K562 (cell line): ENCODE measurements around the gene TMC5. TPM values are rescaled to one million over a fixed set of nuclear protein-coding genes. Genes with fewer than 3 reads are reported as not detected.

Experiments used
- ATAC-seq: fragments of 200-7000 bp; cut with Tn5 transposase; 3 replicates; pipeline ENCODE4 v1.9.1; 2020; ENCODE audit warnings: moderate library complexity
- BruUV-seq: library from RNA; stranded (reverse); fragments of 400-500 nt; replicated peaks from 2 replicates; lab custom pipeline; 2021; lab: Mats Ljungman, UMichigan
- CTCF ChIA-PET: fragments of 300-600 bp; formaldehyde crosslinking; extraction: SDS; loops from one replicate; lab custom pipeline; 2021; ENCODE audit warnings: low intra/inter-chr PET ratio; lab: Yijun Ruan, JAX
- POLR2A ChIA-PET: fragments of 300-600, 350-650 bp; sonication (Branson Sonifier 250); formaldehyde crosslinking; extraction: SDS; loops from one replicate; lab custom pipeline; 2021; ENCODE audit warnings: antibody characterized with exemption, inconsistent platforms; lab: Yijun Ruan, JAX
- DNase-seq, 4 experiments: peaks; one replicate each; pipeline versions ENCODE4 v3.0.0 to v3.0.0-alpha.2; 2011 to 2018; ENCODE audit warnings: low spot score in 3 of 4, mixed read lengths in 3 of 4; ENCODE audit errors: extremely low read depth in 1 of 4
- FAIRE-seq: peaks from 2 replicates; lab custom pipeline; 2011; peaks lifted over from hg19 to GRCh38; lab: Jason Lieb, UNC
- H2AFZ ChIP-seq: 2 replicates; pipeline ENCODE4 v1.6.0; 2011; ENCODE audit warnings: low read depth, low read length, control low read depth, inconsistent platforms
- H3K27ac ChIP-seq: fragments of 200-600 bp; 3 replicates; pipeline ENCODE4 v1.8.0; 2011; ENCODE audit warnings: low read depth, mild to moderate bottlenecking, control low read depth, inconsistent platforms, low read length, moderate library complexity, mixed read lengths; ENCODE audit errors: extremely low read depth
- H3K27me3 ChIP-seq, 2 experiments: fragments of 300-600 bp in 1 of 2; 2 replicates in 1 of 2; 3 replicates in 1 of 2; pipeline versions ENCODE4 v1.6.0 to v1.8.0; 2011; ENCODE audit warnings: inconsistent platforms in 2 of 2, low read length in 2 of 2, mild to moderate bottlenecking in 1 of 2, mixed read lengths in 1 of 2, moderate library complexity in 1 of 2; ENCODE audit not compliant: control insufficient read depth in 2 of 2, insufficient read depth in 2 of 2
- H3K36me3 ChIP-seq: fragments of 300-600 bp; 3 replicates; pipeline ENCODE4 v1.8.0; 2011; ENCODE audit warnings: mild to moderate bottlenecking, low read length, inconsistent platforms; ENCODE audit not compliant: control insufficient read depth, insufficient read depth
- H3K4me1 ChIP-seq, 2 experiments: fragments of 200-600 bp in 1 of 2; replicated peaks in 1 of 2; 2 replicates in 1 of 2; 3 replicates in 1 of 2; pipeline versions ENCODE4 v1.5.1 to v1.8.0; 2011; ENCODE audit warnings: inconsistent platforms in 2 of 2, low read length in 2 of 2, mild to moderate bottlenecking in 1 of 2, mixed read lengths in 1 of 2, moderate library complexity in 1 of 2; ENCODE audit not compliant: control insufficient read depth in 2 of 2, insufficient read depth in 2 of 2
- H3K4me2 ChIP-seq: 2 replicates; pipeline ENCODE4 v1.6.1; 2011; ENCODE audit warnings: low read length, control low read depth, inconsistent platforms, mixed read lengths; ENCODE audit not compliant: insufficient read depth
- H3K4me3 ChIP-seq: fragments of 200-600 bp; sonication (generic), shearing (Covaris generic); 2 replicates; pipeline ENCODE4 v1.5.1; 2016; ENCODE audit warnings: control low read depth, inconsistent platforms
- H3K79me2 ChIP-seq: fragments of 200-600 bp; 3 replicates; pipeline ENCODE4 v1.8.0; 2011; ENCODE audit warnings: low read length, inconsistent platforms; ENCODE audit not compliant: control insufficient read depth, insufficient read depth
- H3K9ac ChIP-seq, 2 experiments: 2 replicates each; pipeline versions ENCODE4 v1.6.0 to v1.6.1; 2011; ENCODE audit warnings: low read depth in 2 of 2, low read length in 2 of 2, control low read depth in 1 of 2, inconsistent platforms in 1 of 2, mild to moderate bottlenecking in 1 of 2, mixed read lengths in 1 of 2; ENCODE audit not compliant: insufficient read depth in 1 of 2
- H3K9me1 ChIP-seq: one replicate; pipeline ENCODE4 v1.6.0; 2011; ENCODE audit warnings: inconsistent platforms, mild to moderate bottlenecking, low read length, moderate library complexity; ENCODE audit not compliant: control insufficient read depth, insufficient read depth
- H3K9me3 ChIP-seq: replicated peaks from 2 replicates; pipeline ENCODE4 v1.5.1; 2011; ENCODE audit warnings: low read depth, low read length, inconsistent platforms; ENCODE audit not compliant: control insufficient read depth, insufficient read depth
- H4K20me1 ChIP-seq: replicated peaks from 2 replicates; pipeline ENCODE4 v1.6.1; 2011; ENCODE audit warnings: low read length, inconsistent platforms, mixed read lengths; ENCODE audit not compliant: control insufficient read depth, insufficient read depth
- ARHGAP35 ChIP-seq: fragments of 450-650 bp; IDR thresholded peaks from 2 replicates; pipeline ENCODE4 v1.6.1; 2018; ENCODE audit not compliant: partially characterized antibody
- CEBPB ChIP-seq: fragments of 450-650 bp; IDR thresholded peaks from 2 replicates; pipeline ENCODE4 v1.6.1; 2016; ENCODE audit warnings: missing genetic modification characterization, missing compliant biosample characterization
- CEBPG ChIP-seq, 3 experiments: fragments of 200-800 bp in 1 of 3; sonication (Bioruptor generic) in 1 of 3; sonication (generic) in 1 of 3; formaldehyde crosslinking in 1 of 3; IDR thresholded peaks in 2 of 3; conservative IDR thresholded peaks in 1 of 3; 2 replicates each; pipeline versions ENCODE4 v1.6.1 to v1.8.0; 2016 to 2022; ENCODE audit warnings: missing compliant biosample characterization in 2 of 3, missing genetic modification characterization in 2 of 3, mild to moderate bottlenecking in 1 of 3, missing genetic modification reagents in 1 of 3
- GATA2 ChIP-seq: sonication (generic); formaldehyde crosslinking; IDR thresholded peaks from 2 replicates; pipeline ENCODE4 v1.4.0; 2020; ENCODE audit warnings: mild to moderate bottlenecking, missing genetic modification reagents
- HMGN3 ChIP-seq: IDR thresholded peaks from 2 replicates; pipeline ENCODE4 v1.6.1; 2011; ENCODE audit warnings: borderline replicate concordance, low read depth, mild to moderate bottlenecking, mixed read lengths, low read length; ENCODE audit not compliant: insufficient read length; ENCODE audit errors: extremely low read depth
- HNRNPK ChIP-seq: fragments of 200-400 bp; formaldehyde crosslinking; IDR thresholded peaks from one replicate; pipeline ENCODE4 v1.6.1; 2018; ENCODE audit warnings: mild to moderate bottlenecking, low read depth, low read length; ENCODE audit not compliant: poor library complexity, severe bottlenecking
- JUNB ChIP-seq: fragments of 450-650 bp; formaldehyde crosslinking; conservative IDR thresholded peaks from 2 replicates; pipeline ENCODE4 v1.4.0; 2020; ENCODE audit warnings: mild to moderate bottlenecking
- PHB2 ChIP-seq: fragments of 450-650 bp; IDR thresholded peaks from 2 replicates; pipeline ENCODE4 v1.6.1; 2017; ENCODE audit warnings: low read depth
- THRAP3 ChIP-seq: fragments of 450-650 bp; IDR thresholded peaks from 2 replicates; pipeline ENCODE4 v1.6.1; 2016; ENCODE audit warnings: mild to moderate bottlenecking, inconsistent platforms, borderline replicate concordance
- ZNF699 ChIP-seq: fragments of 250-450 bp; sonication (Bioruptor Pico); IDR thresholded peaks from 2 replicates; pipeline ENCODE4 v1.8.0; 2021; ENCODE audit warnings: mild to moderate bottlenecking, moderate library complexity; ENCODE audit not compliant: insufficient replicate concordance
- WGBS: fragments of 100-300 bp; shearing (Covaris generic); methylation state at CpG from one replicate; pipeline ENCODE4 v1.1.6; 2016; ENCODE audit warnings: low coverage, mixed read lengths; ENCODE audit not compliant: insufficient coverage; ENCODE audit errors: missing lambda C conversion rate; 5-methylcytosine and 5-hydroxymethylcytosine counted together
- in situ Hi-C: fragments of 300-500 bp; cut with MboI; formaldehyde crosslinking; loops from 4 replicates; pipeline ENCODE4 v1.15.0; 2018; ENCODE audit warnings: inconsistent platforms, mixed read lengths
- intact Hi-C: fragments of 100-400 bp; cut with micrococcal nuclease; formaldehyde crosslinking; loops from 2 replicates; pipeline ENCODE4 v1.14.2; 2022
- polyA plus RNA-seq, 8 experiments: library from polyadenylated mRNA; depleted of rRNA in 4 of 8; stranded (reverse) in 5 of 8; unstranded in 3 of 8; fragments of >200 nt; fragmentation: Nextera tagmentation in 2 of 8; fragmentation: Illumina TruSeq in 1 of 8; extraction: Ambion mirVana in 2 of 8; extraction: Trizol in 1 of 8; gene quantifications; 2 replicates each; pipeline versions ENCODE4 v1.2.1 to v1.2.3, GENCODE V29; 2011 to 2014; ENCODE audit warnings: inconsistent platforms in 1 of 8, missing spikeins in 1 of 8
- total RNA-seq, 7 experiments: library from RNA; depleted of rRNA in 6 of 7; stranded (reverse); fragments of >200 nt in 6 of 7; fragmentation: Illumina TruSeq in 2 of 7; extraction: Trizol in 2 of 7; gene quantifications; 2 replicates each; pipeline versions ENCODE4 v1.2.1 to v1.2.3, GENCODE V29; 2011 to 2021; ENCODE audit warnings: low replicate concordance in 1 of 7
- TF ChIP-seq, protein P1 (sequence below), 2 experiments: fragments of 450-650 bp in 1 of 2; sonication (generic) in 1 of 2; formaldehyde crosslinking in 1 of 2; IDR thresholded peaks in 1 of 2; conservative IDR thresholded peaks in 1 of 2; 2 replicates each; pipeline versions ENCODE4 v1.6.1 to v1.8.1; 2016 to 2023; ENCODE audit warnings: mild to moderate bottlenecking in 2 of 2, moderate library complexity in 2 of 2, inconsistent platforms in 1 of 2, missing genetic modification reagents in 1 of 2
- TF ChIP-seq, protein P2 (sequence below): IDR thresholded peaks from 3 replicates; pipeline ENCODE4 v1.6.1; 2011; ENCODE audit warnings: borderline replicate concordance, mild to moderate bottlenecking; ENCODE audit not compliant: insufficient read length, insufficient read depth

Gene TMC5
- total and polyA plus RNA-seq, 9 of the 15 experiments (the other 6 are each of a cell fraction or from before 2014, with no cell fraction given): 0.83 to 2.6 (median 1.6) TPM

DNA sequence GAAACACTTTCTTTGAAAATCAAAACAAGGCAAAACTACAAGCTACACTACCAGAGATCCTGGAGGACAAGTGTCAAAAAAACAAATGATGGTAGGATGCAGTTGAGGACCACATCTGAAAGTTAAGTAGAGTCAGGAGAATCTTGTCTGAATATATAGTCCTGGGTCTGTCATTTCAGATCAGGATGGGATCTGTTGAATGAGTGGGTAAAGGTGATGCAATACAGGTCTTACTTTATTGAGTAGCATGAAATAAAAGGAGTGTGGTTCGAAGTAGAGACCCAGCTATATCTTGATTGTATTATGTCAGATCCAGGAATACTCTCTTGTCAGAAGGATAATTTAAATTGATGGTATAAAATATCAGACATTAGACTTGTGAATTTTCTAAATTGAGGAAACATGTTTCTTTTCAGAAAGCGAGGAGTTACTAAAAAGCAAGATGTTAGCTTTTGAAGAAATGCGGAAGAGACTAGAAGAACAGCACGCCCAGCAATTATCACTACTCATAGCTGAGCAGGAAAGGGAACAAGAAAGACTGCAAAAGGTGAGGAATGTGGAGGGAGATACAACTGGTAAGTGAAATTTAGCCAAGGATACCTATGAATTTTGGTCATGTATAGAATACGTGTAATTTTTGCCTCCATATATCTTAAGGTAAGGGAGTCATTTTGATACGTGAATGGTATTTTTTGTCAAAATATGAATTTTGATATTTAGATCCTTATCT, 122.7 kb downstream of the TMC5 start:
- intact Hi-C loops: no loop called here
- in situ Hi-C loops: no loop called here
- H3K79me2 ChIP-seq: no peaks in the 10 kb centered on the region
- no peak overlapping the region for H3K4me2 ChIP-seq
- no peak overlapping the region for H3K4me3 ChIP-seq
- BruUV-seq: no TSS peak
- peaks cover 68% of the 10 kb centered on the region for H3K36me3 ChIP-seq
- H3K9me1 ChIP-seq: no peaks in the 10 kb centered on the region
- no peak overlapping the region for H2AFZ ChIP-seq
- no peak for ATAC-seq
- no peaks in the 10 kb centered on the region for H3K9me3 ChIP-seq
- CTCF ChIA-PET: no interaction called here
- TF ChIP-seq HNRNPK: no peak
- no peak for TF ChIP-seq HMGN3
- TF ChIP-seq ZNF699: no peak
- no peak for TF ChIP-seq THRAP3
- no peak for TF ChIP-seq CEBPG (CRISPR knock-in tag; IDR thresholded peaks at IDR 0.05)
- peak; percentile 16 to 60; a peak in 2 of 4 replicates for TF ChIP-seq CEBPG (tag; conservative IDR thresholded peaks at IDR 0.05 in 1 of 2, IDR thresholded peaks at IDR 0.05 in 1 of 2)
- TF ChIP-seq JUNB (CRISPR knock-in tag): no peak
- TF ChIP-seq, protein P1, sequence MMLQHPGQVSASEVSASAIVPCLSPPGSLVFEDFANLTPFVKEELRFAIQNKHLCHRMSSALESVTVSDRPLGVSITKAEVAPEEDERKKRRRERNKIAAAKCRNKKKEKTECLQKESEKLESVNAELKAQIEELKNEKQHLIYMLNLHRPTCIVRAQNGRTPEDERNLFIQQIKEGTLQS (IDR thresholded peaks at IDR 0.05): peak; percentile 53; the same call in 1 of the 2 replicates
- TF ChIP-seq, protein P1 (CRISPR knock-in tag; conservative IDR thresholded peaks at IDR 0.05): no peak
- 0 out of 2 replicates have a peak, but pooled peaks have one; percentile 16 for TF ChIP-seq CEBPB
- TF ChIP-seq ARHGAP35: no peak
- no peak for TF ChIP-seq GATA2
- TF ChIP-seq PHB2: no peak
- TF ChIP-seq, protein P2, sequence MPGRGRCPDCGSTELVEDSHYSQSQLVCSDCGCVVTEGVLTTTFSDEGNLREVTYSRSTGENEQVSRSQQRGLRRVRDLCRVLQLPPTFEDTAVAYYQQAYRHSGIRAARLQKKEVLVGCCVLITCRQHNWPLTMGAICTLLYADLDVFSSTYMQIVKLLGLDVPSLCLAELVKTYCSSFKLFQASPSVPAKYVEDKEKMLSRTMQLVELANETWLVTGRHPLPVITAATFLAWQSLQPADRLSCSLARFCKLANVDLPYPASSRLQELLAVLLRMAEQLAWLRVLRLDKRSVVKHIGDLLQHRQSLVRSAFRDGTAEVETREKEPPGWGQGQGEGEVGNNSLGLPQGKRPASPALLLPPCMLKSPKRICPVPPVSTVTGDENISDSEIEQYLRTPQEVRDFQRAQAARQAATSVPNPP: no peak
- TF ChIP-seq, all 486 proteins: peak for 3
- WGBS: 92% methylated on average over 6 of the region's 6 CpGs
- Histone ChIP-seq H3K27me3 (no peaks in the 10 kb centered on the region), H3K9ac (no peak overlapping the region), H3K4me1 (no peaks in the 10 kb centered on the region), H4K20me1 (no peaks in the 10 kb centered on the region), H3K27ac (no peak overlapping the region)
- POLR2A ChIA-PET: interaction anchor here (0.9 to 2.4 kb wide), 3 partner anchors 9 to 31 kb away, joined by 3 to 8 read pairs (median 3); partner anchors contain the start of gene VPS35L
- FAIRE-seq: no peak
- DNase-seq: no peak
